ENCODE measurements around the gene PATJ.

- no peak for TF ChIP-seq CTCF (IDR thresholded peaks at IDR 0.05; ENCODE audit: insufficient read depth, low read length)
- no peak for TF ChIP-seq POLR2AphosphoS5 (IDR thresholded peaks at IDR 0.05; ENCODE audit: low read depth)
Observed at GRCh38 chr1:61872206-61872605, 129.9 kb downstream of the PATJ start.

Measured in HL-60 (cell line).